HL-60 (cell line): Measurements from ENCODE around the gene SCLT1.
"Not testable (repeated sequence)": the region's sequence is repeated elsewhere in the genome, so short reads cannot be mapped to it uniquely, and the experiment has no call there.

ENCODE experiments used
- DNase-seq, 2 experiments: peaks; one replicate each; pipeline ENCODE4 v3.0.0-alpha.2; 2010 to 2020; ENCODE audit warnings: low read depth in 1 of 2, low spot score in 1 of 2
- H3K27ac ChIP-seq: fragments of 250-450 bp; sonication (Bioruptor Pico); replicated peaks from 2 replicates; pipeline ENCODE4 v1.5.1; 2020; ENCODE audit warnings: mild to moderate bottlenecking, moderate library complexity
- H3K27me3 ChIP-seq: fragments of 250-450 bp; sonication (Bioruptor Pico); 2 replicates; pipeline ENCODE4 v1.5.1; 2021; ENCODE audit warnings: mild to moderate bottlenecking, moderate library complexity; ENCODE audit not compliant: insufficient read depth, poor library complexity, severe bottlenecking
- H3K4me3 ChIP-seq: replicated peaks from 2 replicates; pipeline ENCODE4 v1.5.1; 2011; ENCODE audit warnings: mild to moderate bottlenecking, control low read depth, low read length; ENCODE audit not compliant: insufficient read depth
- CTCF ChIP-seq: IDR thresholded peaks from one replicate; pipeline ENCODE4 v1.5.1; 2011; ENCODE audit warnings: low read length, control low read depth, inconsistent platforms; ENCODE audit not compliant: insufficient read depth
- GABPA ChIP-seq: IDR thresholded peaks from 2 replicates; pipeline ENCODE4 v1.6.1; 2012; ENCODE audit warnings: low read depth
- POLR2AphosphoS5 ChIP-seq: IDR thresholded peaks from 2 replicates; pipeline ENCODE4 v1.6.1; 2012; ENCODE audit warnings: low read depth
- SPI1 ChIP-seq: IDR thresholded peaks from 2 replicates; pipeline ENCODE4 v1.6.1; 2012; ENCODE audit warnings: low read depth, mild to moderate bottlenecking, borderline replicate concordance
- TF ChIP-seq, protein P1 (sequence below): IDR thresholded peaks from 2 replicates; pipeline ENCODE4 v1.6.1; 2012; ENCODE audit warnings: low read depth; ENCODE audit not compliant: insufficient replicate concordance

Gene SCLT1

DNA sequence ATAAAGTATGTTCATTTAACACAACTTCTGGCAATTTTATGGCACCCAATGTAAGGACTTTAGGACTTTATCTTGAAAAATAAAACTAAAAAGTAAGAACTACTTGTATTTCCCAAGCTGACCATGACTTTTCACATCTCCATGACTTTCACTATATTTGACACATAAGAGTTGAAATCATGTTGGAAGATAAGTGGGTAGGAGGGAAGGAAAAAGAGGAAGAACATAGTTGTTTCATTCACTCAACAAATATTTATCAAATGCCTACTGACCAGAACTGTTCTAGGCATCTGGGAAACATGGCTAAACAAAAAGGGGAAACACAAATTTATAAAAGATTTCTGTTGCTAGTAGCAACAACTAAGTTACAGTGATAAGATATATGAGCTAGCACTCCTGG, 16.0 kb downstream of the SCLT1 start:
- H3K27me3 ChIP-seq: no peaks in the 10 kb centered on the region
- no peak overlapping the region for H3K27ac ChIP-seq
- DNase-seq: no peak
- H3K4me3 ChIP-seq: no peak overlapping the region
- no peak for TF ChIP-seq SPI1
- TF ChIP-seq GABPA: no peak
- TF ChIP-seq, protein P1, sequence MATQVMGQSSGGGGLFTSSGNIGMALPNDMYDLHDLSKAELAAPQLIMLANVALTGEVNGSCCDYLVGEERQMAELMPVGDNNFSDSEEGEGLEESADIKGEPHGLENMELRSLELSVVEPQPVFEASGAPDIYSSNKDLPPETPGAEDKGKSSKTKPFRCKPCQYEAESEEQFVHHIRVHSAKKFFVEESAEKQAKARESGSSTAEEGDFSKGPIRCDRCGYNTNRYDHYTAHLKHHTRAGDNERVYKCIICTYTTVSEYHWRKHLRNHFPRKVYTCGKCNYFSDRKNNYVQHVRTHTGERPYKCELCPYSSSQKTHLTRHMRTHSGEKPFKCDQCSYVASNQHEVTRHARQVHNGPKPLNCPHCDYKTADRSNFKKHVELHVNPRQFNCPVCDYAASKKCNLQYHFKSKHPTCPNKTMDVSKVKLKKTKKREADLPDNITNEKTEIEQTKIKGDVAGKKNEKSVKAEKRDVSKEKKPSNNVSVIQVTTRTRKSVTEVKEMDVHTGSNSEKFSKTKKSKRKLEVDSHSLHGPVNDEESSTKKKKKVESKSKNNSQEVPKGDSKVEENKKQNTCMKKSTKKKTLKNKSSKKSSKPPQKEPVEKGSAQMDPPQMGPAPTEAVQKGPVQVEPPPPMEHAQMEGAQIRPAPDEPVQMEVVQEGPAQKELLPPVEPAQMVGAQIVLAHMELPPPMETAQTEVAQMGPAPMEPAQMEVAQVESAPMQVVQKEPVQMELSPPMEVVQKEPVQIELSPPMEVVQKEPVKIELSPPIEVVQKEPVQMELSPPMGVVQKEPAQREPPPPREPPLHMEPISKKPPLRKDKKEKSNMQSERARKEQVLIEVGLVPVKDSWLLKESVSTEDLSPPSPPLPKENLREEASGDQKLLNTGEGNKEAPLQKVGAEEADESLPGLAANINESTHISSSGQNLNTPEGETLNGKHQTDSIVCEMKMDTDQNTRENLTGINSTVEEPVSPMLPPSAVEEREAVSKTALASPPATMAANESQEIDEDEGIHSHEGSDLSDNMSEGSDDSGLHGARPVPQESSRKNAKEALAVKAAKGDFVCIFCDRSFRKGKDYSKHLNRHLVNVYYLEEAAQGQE: no peak
- TF ChIP-seq CTCF: no peak
- TF ChIP-seq POLR2AphosphoS5: no peak

DNA sequence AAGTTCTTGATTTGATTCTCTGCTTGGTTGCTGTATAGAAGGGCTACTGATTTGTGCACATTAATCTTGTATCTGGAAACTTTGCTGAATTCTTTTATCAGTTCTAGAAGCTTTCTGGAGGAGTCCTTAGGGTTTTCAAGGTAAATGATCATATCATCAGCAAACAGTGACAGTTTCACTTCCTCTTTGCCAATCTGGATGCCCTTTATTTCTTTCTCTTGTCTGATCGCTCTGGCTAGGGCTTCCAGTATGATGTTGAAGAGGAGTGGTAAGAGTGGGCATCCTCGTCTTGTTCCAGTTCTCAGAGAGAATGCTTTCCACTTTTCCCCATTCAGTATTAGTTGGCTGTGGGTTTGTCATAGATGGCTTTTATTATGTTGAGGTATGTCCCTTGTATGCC, 23.8 kb downstream of the SCLT1 start:
- H3K4me3 ChIP-seq, H3K27ac ChIP-seq, DNase-seq, H3K27me3 ChIP-seq: not testable (repeated sequence)
- peak; percentile 30; the same call in 1 of the 2 replicates for TF ChIP-seq SPI1

DNA sequence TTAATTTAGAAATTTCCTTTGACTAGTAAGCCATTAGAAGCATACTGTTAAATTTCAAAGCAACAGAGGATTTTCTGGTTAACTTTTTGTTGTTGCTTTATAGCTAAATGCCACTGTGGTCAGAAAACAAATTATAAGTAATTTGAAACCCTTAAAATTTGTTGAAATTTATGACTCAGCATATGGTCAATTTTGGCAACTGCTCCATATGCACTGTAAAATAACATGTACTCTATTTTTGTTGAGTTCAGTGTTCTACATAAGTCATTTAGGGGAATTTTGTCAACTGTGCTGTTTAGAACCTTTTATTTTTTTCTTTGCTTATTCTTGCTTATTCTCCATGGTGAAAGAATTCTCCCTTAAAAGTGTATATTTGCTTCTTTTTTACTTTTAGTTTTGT, 28.6 kb downstream of the SCLT1 start:
- TF ChIP-seq CTCF (no peak), POLR2AphosphoS5 (no peak), GABPA (no peak)
- no peak overlapping the region for H3K27ac ChIP-seq
- H3K27me3 ChIP-seq: no peaks in the 10 kb centered on the region
- no peak for DNase-seq
- no peak overlapping the region for H3K4me3 ChIP-seq

- Histone ChIP-seq H3K27ac (no peak overlapping the region), H3K4me3 (no peak overlapping the region)
- DNase-seq: no peak
Observed at GRCh38 chr4:129063640-129064039, 29.7 kb downstream of the SCLT1 start.

More at GRCh38 chr4:129063640-129064039, 29.7 kb downstream of the SCLT1 start:
- H3K27me3 ChIP-seq: no peaks in the 10 kb centered on the region
- TF ChIP-seq POLR2AphosphoS5: no peak
- no peak for TF ChIP-seq CTCF
- TF ChIP-seq, protein P1: no peak
- no peak for TF ChIP-seq SPI1
- no peak for TF ChIP-seq GABPA
